ENCODE data around the gene PRKN.

The PRKN gene

DNA sequence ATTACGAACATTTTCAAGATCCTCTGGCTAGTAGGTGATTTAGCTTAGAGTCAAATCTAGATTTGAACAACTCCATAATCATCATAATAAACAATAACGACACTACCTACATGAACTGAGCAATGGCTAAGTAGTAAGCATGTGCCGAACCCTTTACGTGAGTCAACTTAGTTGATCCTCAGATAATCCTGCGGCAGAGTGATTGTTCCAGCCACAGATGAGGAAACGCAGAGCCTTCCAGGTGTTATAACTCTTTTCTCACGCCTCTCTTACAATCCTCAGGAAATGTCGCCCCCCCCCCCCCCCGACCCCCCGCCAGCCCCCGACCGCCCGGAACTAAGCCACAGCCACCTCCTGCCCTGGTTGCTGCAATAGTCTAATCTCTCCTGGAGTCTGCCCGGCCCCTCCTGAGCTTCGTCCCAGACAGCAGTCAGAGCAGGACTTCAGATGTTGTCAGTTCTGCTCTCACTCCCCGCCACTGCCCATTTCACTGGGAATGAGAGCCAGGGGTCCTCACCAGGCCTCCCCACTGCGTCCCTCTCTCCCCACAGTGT is 1312.2 kb downstream of the PRKN start:
- no peak overlapping the region for H3K27ac Mint-ChIP-seq
- H3K4me1 Mint-ChIP-seq (ENCODE audit: low read depth): no peaks in the 10 kb centered on the region
- H3K36me3 Mint-ChIP-seq: no peaks in the 10 kb centered on the region
- no peaks in the 10 kb centered on the region for H3K9me3 Mint-ChIP-seq (ENCODE audit: low read depth)
- peaks cover 7% of the 10 kb centered on the region for H3K27me3 Mint-ChIP-seq
- no peak overlapping the region for H3K4me3 Mint-ChIP-seq

DNA sequence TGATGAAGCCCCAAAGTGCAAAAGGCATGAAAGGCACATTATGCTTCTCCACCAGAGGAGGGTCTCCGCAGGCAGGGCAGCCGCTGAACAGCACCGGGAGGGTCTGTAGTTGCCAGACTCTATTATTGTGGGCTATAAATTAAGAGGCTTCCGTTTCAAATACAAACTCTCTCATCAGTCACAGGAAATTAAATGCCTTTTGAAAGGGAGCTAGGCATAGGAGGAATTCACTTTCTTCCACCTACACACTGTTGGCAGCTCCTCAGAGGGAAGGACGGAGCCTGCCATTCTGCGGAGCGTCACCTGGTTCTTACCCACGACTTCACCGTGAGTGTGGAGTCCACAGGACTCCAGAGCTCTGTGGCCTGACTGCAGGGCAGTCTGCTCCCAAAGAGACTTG is 1312.9 kb downstream of the PRKN start:
- Mint-ChIP-seq H3K36me3 (no peaks in the 10 kb centered on the region), H3K27me3 (peaks cover 7% of the 10 kb centered on the region), H3K9me3 (ENCODE audit: low read depth) (no peaks in the 10 kb centered on the region), H3K4me1 (ENCODE audit: low read depth) (no peaks in the 10 kb centered on the region), H3K27ac (no peak overlapping the region), H3K4me3 (no peak overlapping the region)

DNA sequence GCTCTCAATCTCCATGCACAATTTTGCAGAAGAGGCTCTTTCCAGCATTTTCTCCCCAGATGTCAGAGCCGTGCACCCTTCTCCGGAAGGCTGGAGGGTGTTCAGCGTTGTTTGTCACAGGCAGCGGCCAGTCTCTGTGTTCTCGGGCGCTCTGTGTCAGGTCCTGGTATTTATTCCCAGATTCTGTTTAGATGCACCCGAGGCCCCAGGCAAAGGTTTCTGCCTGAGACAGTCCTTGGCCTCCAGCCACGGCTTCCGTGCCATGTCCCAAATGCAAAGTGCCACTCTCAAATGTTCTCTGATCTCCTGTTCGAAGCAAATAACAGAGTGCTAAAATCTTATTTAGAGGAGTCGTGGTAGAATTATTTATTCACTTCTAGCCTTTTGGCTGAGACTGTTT is 1313.4 kb downstream of the PRKN start:
- H3K27ac Mint-ChIP-seq: no peak overlapping the region
- peaks cover 7% of the 10 kb centered on the region for H3K27me3 Mint-ChIP-seq
- no peak overlapping the region for H3K4me3 Mint-ChIP-seq
- no peaks in the 10 kb centered on the region for H3K4me1 Mint-ChIP-seq (ENCODE audit: low read depth)
- no peaks in the 10 kb centered on the region for H3K9me3 Mint-ChIP-seq (ENCODE audit: low read depth)
- no peaks in the 10 kb centered on the region for H3K36me3 Mint-ChIP-seq

DNA sequence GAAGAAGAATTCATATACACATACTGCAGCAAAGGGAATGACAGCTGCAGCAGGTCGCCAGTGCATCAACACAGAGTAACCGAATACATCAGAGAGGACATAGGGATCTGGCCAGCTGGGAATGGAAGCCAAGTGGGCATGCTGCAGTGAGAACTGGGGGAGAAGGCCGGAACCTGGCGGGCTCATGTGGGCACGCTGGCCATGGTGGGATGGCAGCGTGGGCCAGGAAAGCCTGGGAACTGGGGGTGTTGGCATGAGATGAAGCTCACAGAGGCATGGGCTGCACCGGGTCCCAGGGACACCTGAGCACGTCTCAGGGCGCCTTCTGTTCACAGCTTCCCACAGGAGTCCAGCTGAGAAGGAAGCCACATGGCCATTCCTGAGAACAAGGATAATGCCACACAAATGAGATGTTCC is 1314.2 kb downstream of the PRKN start:
- H3K27ac Mint-ChIP-seq: no peak overlapping the region
- no peaks in the 10 kb centered on the region for H3K36me3 Mint-ChIP-seq
- H3K4me1 Mint-ChIP-seq (ENCODE audit: low read depth): no peaks in the 10 kb centered on the region
- no peaks in the 10 kb centered on the region for H3K9me3 Mint-ChIP-seq (ENCODE audit: low read depth)
- H3K27me3 Mint-ChIP-seq: peaks cover 7% of the 10 kb centered on the region
- no peak overlapping the region for H3K4me3 Mint-ChIP-seq

DNA sequence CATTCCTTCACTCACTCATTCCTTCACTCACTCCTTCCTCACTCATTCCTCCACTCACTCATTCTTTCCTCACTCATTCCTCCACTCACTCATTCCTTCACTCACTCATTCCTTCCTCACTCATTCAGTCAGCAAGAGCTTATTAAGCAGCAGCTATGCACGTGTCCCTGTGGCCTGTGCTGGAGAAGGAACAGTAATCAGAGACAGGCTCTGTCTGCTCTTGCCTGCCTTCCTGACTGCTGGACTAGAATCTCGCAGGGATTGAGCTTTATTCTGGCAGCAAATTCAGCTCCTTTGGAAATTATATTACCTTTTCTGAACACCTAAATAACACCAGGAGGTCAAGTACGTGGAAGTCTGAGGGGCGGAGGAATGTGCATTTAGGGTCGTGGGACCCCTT is 1314.8 kb downstream of the PRKN start:
- H3K4me3 Mint-ChIP-seq: no peak overlapping the region

DNA sequence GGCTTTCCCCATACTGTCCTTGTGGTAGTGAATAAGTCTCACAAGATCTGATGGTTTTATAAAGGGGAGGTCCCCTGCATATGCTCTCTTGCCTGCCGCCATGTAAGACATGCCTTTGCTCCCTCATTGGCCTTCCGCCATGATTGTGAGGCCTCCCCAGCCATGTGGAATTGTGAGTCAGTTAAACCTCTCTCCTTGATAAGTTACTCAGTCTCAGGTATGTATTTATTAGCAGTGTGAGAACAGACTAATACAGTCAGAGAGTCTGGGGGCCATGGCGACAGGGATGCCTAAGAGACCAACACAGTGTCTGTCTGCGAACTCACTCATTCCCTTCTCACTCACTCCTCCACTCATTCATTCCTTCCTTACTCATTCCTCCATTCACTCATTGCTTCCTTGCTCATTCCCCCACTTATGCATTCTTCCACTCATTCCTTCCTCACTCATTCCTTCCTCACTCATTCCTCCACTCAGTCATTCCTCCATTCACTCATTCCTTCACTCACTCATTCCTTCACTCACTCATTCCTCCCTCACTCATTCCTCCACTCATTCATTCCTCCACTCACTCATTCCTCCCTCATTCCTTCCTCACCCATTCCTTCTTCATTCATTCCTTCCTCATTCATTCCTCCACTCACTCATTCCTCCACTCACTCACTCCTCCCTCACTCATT is 1316.2 kb downstream of the PRKN start:
- no peak overlapping the region for H3K27ac Mint-ChIP-seq
- no peaks in the 10 kb centered on the region for H3K9me3 Mint-ChIP-seq (ENCODE audit: low read depth)
- no peak overlapping the region for H3K4me3 Mint-ChIP-seq
- no peaks in the 10 kb centered on the region for H3K36me3 Mint-ChIP-seq
- no peaks in the 10 kb centered on the region for H3K4me1 Mint-ChIP-seq (ENCODE audit: low read depth)
- peaks cover 2% of the 10 kb centered on the region for H3K27me3 Mint-ChIP-seq

More for the DNA sequence above, 1314.8 kb downstream of the PRKN start:
- no peaks in the 10 kb centered on the region for H3K4me1 Mint-ChIP-seq (ENCODE audit: low read depth)
- no peaks in the 10 kb centered on the region for H3K9me3 Mint-ChIP-seq (ENCODE audit: low read depth)
- H3K27ac Mint-ChIP-seq: no peak overlapping the region
- H3K27me3 Mint-ChIP-seq: peaks cover 6% of the 10 kb centered on the region
- H3K36me3 Mint-ChIP-seq: no peaks in the 10 kb centered on the region

DNA sequence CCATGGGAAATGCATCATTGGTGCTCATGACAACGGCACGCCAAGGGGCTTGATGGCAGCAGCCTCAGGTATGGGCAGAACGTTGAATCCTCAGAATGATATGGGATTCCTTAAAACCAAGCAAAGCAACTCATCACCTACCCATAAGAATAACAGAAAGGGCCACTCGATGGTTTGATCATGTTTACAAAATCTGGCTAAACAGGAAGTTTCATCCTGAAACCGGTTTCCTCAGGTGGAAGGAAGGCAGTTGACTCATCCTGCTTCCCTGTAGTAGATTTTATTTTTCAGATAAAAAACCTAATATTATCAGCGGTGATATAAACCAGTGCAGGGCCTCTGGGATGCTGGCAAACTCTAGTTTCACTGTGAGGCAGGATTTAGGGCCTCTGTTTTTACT is 1316.8 kb downstream of the PRKN start:
- Mint-ChIP-seq H3K36me3 (no peaks in the 10 kb centered on the region), H3K27ac (no peak overlapping the region), H3K4me3 (no peak overlapping the region), H3K9me3 (ENCODE audit: low read depth) (no peaks in the 10 kb centered on the region), H3K4me1 (ENCODE audit: low read depth) (no peaks in the 10 kb centered on the region), H3K27me3 (no peaks in the 10 kb centered on the region)

DNA sequence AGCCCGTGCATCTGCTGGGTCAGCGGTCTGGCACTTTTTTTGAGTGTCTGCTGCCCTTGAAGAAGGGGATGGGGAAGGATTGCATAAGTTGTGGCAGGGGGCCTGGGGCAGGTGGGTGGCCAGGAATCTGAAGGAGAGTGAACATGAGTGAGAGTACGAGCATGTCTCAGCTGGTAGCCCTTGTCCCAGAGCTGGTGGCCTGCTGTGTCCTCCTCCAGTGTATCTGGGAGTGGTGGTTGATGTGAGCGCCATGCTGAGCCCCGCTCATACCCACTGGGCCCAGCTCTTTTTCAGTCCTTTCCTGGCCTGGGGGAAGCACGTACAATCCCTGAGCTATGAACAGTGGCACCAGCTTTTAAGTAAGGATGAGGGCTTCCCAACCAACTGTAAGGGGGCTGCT is 1317.5 kb downstream of the PRKN start:
- Mint-ChIP-seq H3K27me3 (no peaks in the 10 kb centered on the region), H3K27ac (no peak overlapping the region), H3K4me1 (ENCODE audit: low read depth) (no peaks in the 10 kb centered on the region), H3K36me3 (no peaks in the 10 kb centered on the region), H3K4me3 (no peak overlapping the region), H3K9me3 (ENCODE audit: low read depth) (no peaks in the 10 kb centered on the region)

DNA sequence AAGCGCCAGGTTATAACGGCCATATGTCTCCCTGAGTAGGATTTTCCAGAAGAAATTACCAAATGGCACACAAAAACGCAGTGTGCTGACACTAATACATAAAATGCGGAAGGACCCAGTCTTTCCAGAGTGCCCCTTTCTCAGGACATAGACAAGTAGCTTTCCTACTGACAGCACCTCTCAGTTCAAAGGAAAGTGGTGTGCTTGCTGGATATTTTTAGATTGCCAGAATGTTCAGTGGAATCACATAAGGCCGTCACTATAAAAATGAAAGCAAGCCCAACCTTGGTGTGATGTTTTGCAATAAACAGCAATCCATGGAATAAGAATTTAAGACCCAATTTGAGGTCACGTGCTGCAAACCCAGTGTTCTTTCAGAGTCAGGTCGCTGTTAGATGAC is 1318.2 kb downstream of the PRKN start:
- Mint-ChIP-seq H3K27me3 (no peaks in the 10 kb centered on the region), H3K4me1 (ENCODE audit: low read depth) (no peaks in the 10 kb centered on the region), H3K4me3 (no peak overlapping the region), H3K36me3 (no peaks in the 10 kb centered on the region), H3K27ac (no peak overlapping the region), H3K9me3 (ENCODE audit: low read depth) (no peaks in the 10 kb centered on the region)

DNA sequence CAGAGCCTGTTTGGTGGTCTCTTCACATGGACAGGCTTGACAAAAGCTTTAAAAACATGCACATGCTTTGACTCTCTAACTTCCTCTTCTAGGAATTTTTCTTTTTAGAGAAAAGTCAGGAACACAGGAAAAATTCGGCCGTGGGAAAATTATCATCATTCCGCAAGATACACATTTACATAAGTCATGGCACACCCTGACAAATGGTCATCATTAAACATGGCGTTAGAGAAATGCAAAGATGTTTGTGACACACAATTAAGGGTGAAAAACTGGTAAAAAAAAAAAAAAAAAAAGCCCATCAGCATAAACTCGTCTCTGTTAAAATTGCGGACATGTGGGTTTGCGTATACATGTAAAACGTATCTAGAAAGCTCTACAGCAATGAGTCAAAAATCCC is 1319.5 kb downstream of the PRKN start:
- Mint-ChIP-seq H3K4me1 (ENCODE audit: low read depth) (no peaks in the 10 kb centered on the region), H3K27me3 (no peaks in the 10 kb centered on the region), H3K27ac (no peak overlapping the region), H3K9me3 (ENCODE audit: low read depth) (no peaks in the 10 kb centered on the region), H3K4me3 (no peak overlapping the region), H3K36me3 (no peaks in the 10 kb centered on the region)

DNA sequence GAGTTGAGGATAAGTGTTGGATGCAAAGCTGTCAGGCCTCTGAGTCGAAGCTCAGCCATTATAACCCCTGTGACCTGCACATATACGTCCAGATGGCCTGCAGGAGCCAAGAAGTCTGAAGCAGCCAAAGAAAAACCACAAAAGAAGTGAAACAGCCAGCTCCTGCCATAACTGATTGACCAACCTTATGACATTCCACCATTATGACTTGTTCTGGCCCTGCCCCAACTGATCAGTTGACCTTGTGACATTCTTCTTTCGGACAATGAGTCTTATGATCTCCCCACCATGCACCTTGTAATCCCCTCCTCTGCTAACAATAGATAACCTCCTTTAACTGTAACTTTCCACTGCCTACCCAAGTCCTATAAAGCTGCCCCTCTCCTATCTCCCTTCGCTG is 1320.0 kb downstream of the PRKN start:
- H3K4me1 Mint-ChIP-seq (ENCODE audit: low read depth): no peaks in the 10 kb centered on the region
- no peak overlapping the region for H3K4me3 Mint-ChIP-seq
- no peaks in the 10 kb centered on the region for H3K27me3 Mint-ChIP-seq
- no peak overlapping the region for H3K27ac Mint-ChIP-seq
- no peaks in the 10 kb centered on the region for H3K9me3 Mint-ChIP-seq (ENCODE audit: low read depth)
- H3K36me3 Mint-ChIP-seq: no peaks in the 10 kb centered on the region

DNA sequence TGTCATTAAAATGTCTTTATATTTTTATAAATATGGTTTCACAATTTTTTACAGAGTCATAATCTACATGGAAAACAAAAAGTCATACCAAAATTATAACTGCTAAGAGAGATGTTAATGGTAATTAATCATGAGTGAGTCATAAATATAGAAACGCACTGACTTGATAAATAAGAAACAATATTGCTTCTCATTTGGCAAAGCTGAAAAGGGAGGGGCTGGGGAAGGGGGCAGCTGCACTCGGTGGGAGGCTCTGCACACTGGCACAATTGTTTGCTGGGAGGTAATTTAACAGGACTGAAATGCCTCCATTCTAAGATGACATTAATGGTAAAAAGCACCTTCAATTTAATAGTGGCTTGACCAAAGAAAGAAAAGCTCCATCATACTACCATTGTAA is 1320.5 kb downstream of the PRKN start:
- H3K4me1 Mint-ChIP-seq (ENCODE audit: low read depth): no peaks in the 10 kb centered on the region
- H3K36me3 Mint-ChIP-seq: no peaks in the 10 kb centered on the region
- no peaks in the 10 kb centered on the region for H3K27me3 Mint-ChIP-seq
- H3K9me3 Mint-ChIP-seq (ENCODE audit: low read depth): no peaks in the 10 kb centered on the region
- no peak overlapping the region for H3K27ac Mint-ChIP-seq
- H3K4me3 Mint-ChIP-seq: no peak overlapping the region

DNA sequence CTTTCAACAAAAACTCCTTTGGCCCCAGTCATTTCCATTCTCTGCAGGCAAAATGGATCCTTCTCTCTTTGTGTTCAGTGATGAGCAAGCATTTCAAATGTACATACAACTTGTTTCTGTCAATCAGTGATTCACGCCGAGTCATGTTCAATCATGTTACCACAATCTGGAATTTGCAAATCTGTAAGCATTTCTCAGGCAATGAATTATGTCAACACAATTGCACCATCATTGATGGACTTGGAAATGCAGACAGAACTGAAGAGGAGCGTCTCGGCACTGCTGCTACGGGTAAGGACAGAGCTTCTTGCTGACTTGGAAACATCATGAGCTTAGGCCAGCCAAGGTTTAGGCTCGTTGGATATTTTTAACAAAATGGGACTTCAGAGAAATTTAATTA is 1320.9 kb downstream of the PRKN start:
- no peak overlapping the region for H3K27ac Mint-ChIP-seq
- no peaks in the 10 kb centered on the region for H3K36me3 Mint-ChIP-seq
- no peaks in the 10 kb centered on the region for H3K9me3 Mint-ChIP-seq (ENCODE audit: low read depth)
- H3K27me3 Mint-ChIP-seq: no peaks in the 10 kb centered on the region
- no peaks in the 10 kb centered on the region for H3K4me1 Mint-ChIP-seq (ENCODE audit: low read depth)
- H3K4me3 Mint-ChIP-seq: no peak overlapping the region

DNA sequence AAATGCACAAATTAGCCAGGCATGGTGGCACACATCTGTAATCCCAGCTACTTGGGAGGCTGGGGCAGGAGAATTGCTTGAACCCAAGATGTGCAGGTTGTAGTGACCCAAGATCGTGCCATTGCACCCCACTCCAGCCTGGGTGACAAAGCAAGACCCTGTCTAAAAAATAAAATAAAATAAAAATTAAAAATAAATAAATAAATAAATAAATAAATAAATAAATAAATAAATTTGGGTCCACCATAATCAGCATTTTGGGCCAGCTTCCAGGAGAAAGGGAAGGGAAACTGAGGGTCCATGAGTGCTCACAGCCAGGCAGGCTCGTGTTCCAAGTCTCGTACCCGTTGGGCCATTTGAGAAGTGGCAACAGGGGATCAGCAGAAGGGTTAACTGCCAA is 1322.1 kb downstream of the PRKN start:
- no peaks in the 10 kb centered on the region for H3K27me3 Mint-ChIP-seq
- H3K4me1 Mint-ChIP-seq (ENCODE audit: low read depth): no peaks in the 10 kb centered on the region
- H3K9me3 Mint-ChIP-seq (ENCODE audit: low read depth): no peaks in the 10 kb centered on the region
- H3K27ac Mint-ChIP-seq: no peak overlapping the region
- H3K4me3 Mint-ChIP-seq: no peak overlapping the region
- H3K36me3 Mint-ChIP-seq: no peaks in the 10 kb centered on the region

DNA sequence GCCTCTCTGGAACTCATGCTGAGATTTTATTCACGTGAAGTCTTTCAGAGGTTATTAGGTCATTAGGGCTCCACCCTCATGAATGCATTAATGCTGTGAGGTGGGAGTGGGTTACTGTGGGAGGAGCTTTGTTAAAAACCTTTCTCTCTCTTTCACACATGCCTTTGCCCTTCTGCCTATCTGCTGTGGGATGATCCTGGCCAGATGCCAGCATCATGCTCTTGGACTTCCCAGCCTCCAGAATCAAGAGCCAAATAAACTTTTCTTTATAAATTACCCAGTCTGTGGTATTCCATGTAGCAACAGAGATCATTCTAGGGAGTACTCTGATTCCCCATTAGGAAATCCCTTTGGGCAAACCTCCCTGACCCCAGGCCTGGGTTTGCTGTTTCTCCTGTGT is 1323.8 kb downstream of the PRKN start:
- Mint-ChIP-seq H3K36me3 (no peaks in the 10 kb centered on the region), H3K27me3 (no peaks in the 10 kb centered on the region), H3K27ac (no peak overlapping the region), H3K4me1 (ENCODE audit: low read depth) (no peaks in the 10 kb centered on the region), H3K4me3 (no peak overlapping the region), H3K9me3 (ENCODE audit: low read depth) (no peaks in the 10 kb centered on the region)

DNA sequence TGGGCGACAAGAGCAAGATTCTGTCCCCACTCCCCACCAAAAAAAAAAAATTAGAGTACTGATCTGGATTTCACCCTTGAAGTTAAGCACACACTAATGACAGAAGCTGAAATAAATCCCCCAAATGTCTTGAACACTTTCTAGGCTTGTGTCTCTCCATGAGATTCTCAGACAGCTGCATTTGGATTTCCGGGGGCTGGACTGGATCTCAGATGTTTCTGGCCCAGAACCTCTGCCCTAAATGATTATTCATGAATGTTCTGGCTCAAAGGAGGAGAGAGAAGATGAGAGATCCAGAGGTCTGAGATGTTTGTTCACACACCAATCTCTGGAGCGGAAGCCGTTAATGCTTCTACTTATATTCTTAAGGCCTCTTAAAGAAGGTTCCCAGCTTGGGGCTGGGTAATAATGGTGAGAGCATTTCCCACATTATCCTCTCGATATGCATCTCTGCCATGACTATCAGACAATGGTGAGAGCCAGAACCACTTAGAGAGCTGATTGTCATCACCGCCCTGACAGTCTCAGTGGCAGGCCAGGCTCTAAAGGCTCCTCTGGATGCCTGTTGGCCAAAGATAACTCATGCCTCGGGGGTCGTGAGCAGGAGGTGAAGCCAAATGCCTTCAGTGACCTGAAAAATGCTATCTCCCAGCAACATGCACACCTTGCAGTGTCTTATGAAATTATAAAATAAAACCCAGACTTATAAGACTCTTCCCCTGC is 1325.8 kb downstream of the PRKN start:
- H3K27ac Mint-ChIP-seq: no peak overlapping the region
- H3K4me3 Mint-ChIP-seq: no peak overlapping the region
- H3K36me3 Mint-ChIP-seq: no peaks in the 10 kb centered on the region
- H3K9me3 Mint-ChIP-seq (ENCODE audit: low read depth): no peaks in the 10 kb centered on the region
- H3K4me1 Mint-ChIP-seq (ENCODE audit: low read depth): no peaks in the 10 kb centered on the region
- H3K27me3 Mint-ChIP-seq: no peaks in the 10 kb centered on the region

All from activated naive CD8-positive, alpha-beta T cell (primary cell).